GM12892 (cell line): ENCODE data around the gene SOX18. TPM values are rescaled to one million over a fixed set of nuclear protein-coding genes. Genes with fewer than 3 reads are reported as not detected.
"Not testable (repeated sequence)": the region's sequence is repeated elsewhere in the genome, so short reads cannot be mapped to it uniquely, and the experiment has no call there.

ENCODE experiments used
- DNase-seq: peaks from one replicate; pipeline ENCODE4 v3.0.0; 2011; ENCODE audit not compliant: insufficient read length
- FAIRE-seq: peaks from 2 replicates; lab custom pipeline; 2011; peaks lifted over from hg19 to GRCh38; lab: Jason Lieb, UNC
- POLR2A ChIP-seq: IDR thresholded peaks from 2 replicates; pipeline ENCODE4 v1.6.1; 2011; ENCODE audit warnings: low read depth, low read length, control low read depth
- POLR2AphosphoS5 ChIP-seq: IDR thresholded peaks from 2 replicates; pipeline ENCODE4 v1.6.1; 2011; ENCODE audit warnings: low read depth, low read length, control low read depth
- TAF1 ChIP-seq: IDR thresholded peaks from 2 replicates; pipeline ENCODE4 v1.6.1; 2011; ENCODE audit warnings: low read depth, mild to moderate bottlenecking, control low read depth, low read length, borderline replicate concordance
- polyA plus RNA-seq: library from polyadenylated mRNA; unstranded; fragments of >200 nt; gene quantifications from one replicate; pipeline ENCODE4 v1.2.1, GENCODE V29; 2012; ENCODE audit warnings: missing spikeins, inconsistent platforms; ENCODE audit not compliant: missing spikeins

The SOX18 gene
- polyA plus RNA-seq, result 0.13 TPM

- TF ChIP-seq POLR2AphosphoS5 (no peak), POLR2A (no peak), TAF1 (no peak)
- no peak for DNase-seq
- FAIRE-seq, result no peak
These were observed at the start of gene SOX18 for GRCh38 chr20:64049060-64049877. TSS of gene SOX18 (minus strand) at chr20:64049639. CDS start at chr20:64049516, 123 bp downstream.

- DNase-seq, result no peak
- FAIRE-seq, result no peak
- TF ChIP-seq POLR2AphosphoS5 (no peak), TAF1 (no peak), POLR2A (no peak)
These were observed 49.1 kb upstream of the SOX18 start for GRCh38 chr20:64098471-64099013.

GRCh38 chr20:64096535-64096934 lies 47.1 kb upstream of the SOX18 start:
- TF ChIP-seq POLR2AphosphoS5 (no peak), TAF1 (no peak), POLR2A (no peak)
- peak; percentile 44 for FAIRE-seq
- DNase-seq, result no peak

GRCh38 chr20:64095927-64096326 lies 46.5 kb upstream of the SOX18 start:
- no peak for TF ChIP-seq POLR2AphosphoS5
- no peak for TF ChIP-seq TAF1
- TF ChIP-seq POLR2A, result no peak
- DNase-seq (no peak), FAIRE-seq (no peak)

- TF ChIP-seq TAF1 (no peak), POLR2A (no peak), POLR2AphosphoS5 (no peak)
- FAIRE-seq (no peak), DNase-seq (no peak)
These were observed 46.0 kb upstream of the SOX18 start for GRCh38 chr20:64095455-64095854.

- DNase-seq (no peak), FAIRE-seq (no peak)
- TF ChIP-seq POLR2A, result no peak
- TF ChIP-seq TAF1, result no peak
- no peak for TF ChIP-seq POLR2AphosphoS5
These were observed 43.6 kb upstream of the SOX18 start for GRCh38 chr20:64093013-64093503.

GRCh38 chr20:64092258-64093012 lies 43.0 kb upstream of the SOX18 start:
- DNase-seq (no peak), FAIRE-seq (no peak)
- TF ChIP-seq POLR2AphosphoS5 (no peak), TAF1 (no peak), POLR2A (no peak)

- DNase-seq (no peak), FAIRE-seq (no peak)
- TF ChIP-seq POLR2AphosphoS5 (no peak), POLR2A (no peak), TAF1 (no peak)
These were observed 42.3 kb upstream of the SOX18 start for GRCh38 chr20:64091770-64092169.

- FAIRE-seq (no peak), DNase-seq (no peak)
- TF ChIP-seq TAF1 (no peak), POLR2AphosphoS5 (no peak), POLR2A (no peak)
These were observed 41.9 kb upstream of the SOX18 start for GRCh38 chr20:64091340-64091739.

- DNase-seq, result no peak
- TF ChIP-seq POLR2AphosphoS5 (no peak), POLR2A (no peak), TAF1 (no peak)
- FAIRE-seq, result no peak
These were observed 40.7 kb upstream of the SOX18 start for GRCh38 chr20:64090165-64090564.

- FAIRE-seq, result peak; percentile 83
- not testable (repeated sequence) for DNase-seq
These were observed 39.1 kb upstream of the SOX18 start for GRCh38 chr20:64088586-64088985.

- DNase-seq, FAIRE-seq: not testable (repeated sequence)
These were observed 37.9 kb upstream of the SOX18 start for GRCh38 chr20:64087226-64087825.
